Myocyte (in vitro differentiated cells): ENCODE measurements around the gene XXYLT1. TPM values are rescaled to one million over a fixed set of nuclear protein-coding genes. Genes with fewer than 3 reads are reported as not detected.

Experiments
- DNase-seq: peaks from one replicate; pipeline ENCODE4 v3.0.0-alpha.2; 2012; ENCODE audit warnings: low read depth
- total RNA-seq: library from RNA; depleted of rRNA; stranded (reverse); fragments of >200 nt; gene quantifications from 2 replicates; pipeline ENCODE4 v1.2.3, GENCODE V29; 2014

XXYLT1 gene
- total RNA-seq, 1 donor from 2014 or later: 14.5 TPM

DNA sequence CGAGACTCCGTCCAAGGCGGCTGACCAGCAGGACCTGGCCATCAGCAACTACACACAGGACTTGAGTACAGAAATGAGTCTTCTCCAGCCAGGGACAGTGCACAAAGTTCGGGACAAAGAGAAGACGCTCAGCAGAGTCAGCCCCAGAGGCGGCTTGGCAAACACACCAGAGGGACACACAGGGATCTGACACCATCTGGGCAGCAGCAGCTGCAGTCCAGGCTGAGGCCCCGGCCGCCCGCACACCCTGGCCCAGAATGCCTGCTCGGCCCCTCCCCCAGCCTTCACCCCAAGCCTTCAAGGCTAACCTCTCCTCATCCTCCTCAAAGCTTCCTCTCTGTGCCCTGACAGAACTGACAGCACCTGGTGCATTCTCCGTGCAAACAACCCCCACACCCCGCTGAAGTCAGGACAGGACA is 61.1 kb downstream of the XXYLT1 start:
- DNase-seq: peak; percentile 97

DNA sequence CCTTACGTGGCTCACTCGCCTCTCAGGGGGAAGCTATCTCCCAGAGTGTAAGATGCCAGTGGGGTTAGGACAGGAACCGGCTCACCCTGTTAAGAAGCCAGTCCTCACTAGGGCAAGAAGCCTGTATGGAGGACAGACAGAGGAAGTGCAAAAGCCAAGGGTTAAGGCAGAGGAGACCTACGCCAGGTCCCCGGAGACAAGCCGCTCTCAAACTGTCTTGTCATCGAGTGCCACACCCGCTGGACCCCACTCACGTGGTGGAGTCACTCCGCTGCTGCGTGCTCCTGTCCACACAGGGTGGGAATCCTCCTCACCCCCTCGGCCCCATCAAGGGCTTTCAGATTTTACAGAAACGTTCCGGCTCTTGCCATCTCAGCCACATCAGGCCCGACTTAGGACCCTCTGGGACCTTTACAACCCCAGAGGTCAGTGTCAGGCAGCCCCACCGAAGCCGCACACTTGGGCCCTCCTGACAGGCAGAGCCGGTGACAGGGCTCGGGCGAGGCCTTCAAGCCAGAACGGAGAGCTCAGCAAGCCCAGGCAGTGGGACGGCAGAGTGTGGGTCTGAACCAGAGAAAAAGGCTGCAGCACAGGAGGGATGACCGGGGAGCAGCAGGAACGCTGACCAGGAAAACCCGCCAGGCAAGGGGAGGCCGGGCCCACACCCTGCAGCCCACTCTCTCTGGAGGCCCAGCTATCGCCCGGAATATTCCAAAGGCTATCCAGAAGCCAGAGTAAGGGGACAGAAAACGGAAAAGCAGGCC is 61.7 kb downstream of the XXYLT1 start:
- no peak for DNase-seq

DNA sequence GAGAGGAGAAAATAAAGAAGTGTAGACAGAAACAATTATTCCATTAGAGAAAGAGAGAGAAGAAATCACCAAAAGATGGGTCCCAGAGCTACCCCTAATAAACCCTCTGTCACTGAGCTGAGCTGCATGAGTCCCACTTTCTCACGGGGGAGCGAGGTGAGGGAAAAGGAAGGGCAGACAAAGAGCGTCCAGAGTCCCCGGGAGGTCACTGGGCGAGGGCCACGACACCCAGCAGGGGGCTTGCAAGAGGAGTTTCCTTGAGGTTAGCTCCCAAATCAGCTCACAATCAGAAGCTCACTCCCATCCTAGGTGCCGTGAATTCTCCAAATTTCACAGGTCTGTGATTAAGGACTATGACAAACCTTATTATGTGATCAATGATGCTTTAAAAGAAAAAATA is 62.3 kb downstream of the XXYLT1 start:
- DNase-seq: no peak

DNA sequence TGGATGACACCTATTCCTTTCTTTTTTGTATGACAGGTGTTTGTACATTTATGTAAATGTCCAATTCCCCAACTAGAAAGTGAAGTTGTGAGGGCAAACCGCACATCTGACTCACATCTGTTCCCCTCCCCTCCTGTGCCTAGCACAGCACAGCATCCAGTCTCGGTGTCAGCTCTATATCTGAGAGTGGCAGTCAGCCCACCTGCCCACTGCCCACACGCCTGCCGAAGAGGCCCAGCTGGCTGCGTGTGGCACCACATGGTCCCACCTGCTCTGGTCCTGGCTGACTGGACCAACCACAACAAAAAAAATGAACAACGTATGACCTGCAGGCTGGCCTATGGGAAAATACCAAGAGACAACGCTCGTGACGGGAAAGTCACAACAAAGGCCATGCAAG is 62.8 kb downstream of the XXYLT1 start:
- peak; percentile 65 for DNase-seq

DNA sequence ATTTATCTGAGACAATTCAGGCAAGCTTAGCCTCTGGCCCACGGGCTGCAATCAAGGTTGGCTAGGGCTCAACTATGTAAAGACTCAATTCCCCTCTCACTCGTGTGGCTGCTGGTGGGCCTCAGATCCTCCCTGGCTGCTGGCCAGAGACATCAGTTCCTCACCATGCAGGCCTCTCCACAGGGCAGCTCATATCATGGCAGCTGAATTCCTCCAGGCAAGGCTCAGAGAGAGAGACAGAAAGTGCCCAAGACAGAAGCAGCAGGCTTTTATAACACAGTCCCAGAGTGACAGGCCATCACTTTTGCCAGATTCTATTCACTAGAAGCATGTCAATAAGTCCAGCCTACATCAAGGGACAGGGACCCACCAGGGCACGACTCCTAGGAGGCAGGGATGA is 63.2 kb downstream of the XXYLT1 start:
- no peak for DNase-seq

DNA sequence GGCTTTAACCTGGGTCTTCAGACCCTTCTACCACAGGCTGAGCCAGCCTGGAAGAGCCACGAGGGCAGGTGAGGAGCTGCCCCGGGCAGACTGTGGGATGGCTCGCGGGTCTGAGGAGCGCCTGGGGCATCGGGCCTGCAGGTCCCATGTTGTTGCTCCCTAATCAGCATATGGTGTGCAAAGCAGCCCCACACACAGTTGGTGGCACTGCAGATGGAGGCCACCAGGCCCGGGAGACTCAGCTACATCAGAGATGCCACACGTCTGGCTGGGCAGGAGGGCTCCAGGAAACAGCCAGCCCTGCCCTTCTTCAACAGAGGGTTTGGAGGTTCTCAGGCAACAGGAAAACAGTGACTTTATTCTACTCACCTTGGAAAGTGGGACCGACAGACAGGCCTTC is 63.9 kb downstream of the XXYLT1 start:
- no peak for DNase-seq

DNA sequence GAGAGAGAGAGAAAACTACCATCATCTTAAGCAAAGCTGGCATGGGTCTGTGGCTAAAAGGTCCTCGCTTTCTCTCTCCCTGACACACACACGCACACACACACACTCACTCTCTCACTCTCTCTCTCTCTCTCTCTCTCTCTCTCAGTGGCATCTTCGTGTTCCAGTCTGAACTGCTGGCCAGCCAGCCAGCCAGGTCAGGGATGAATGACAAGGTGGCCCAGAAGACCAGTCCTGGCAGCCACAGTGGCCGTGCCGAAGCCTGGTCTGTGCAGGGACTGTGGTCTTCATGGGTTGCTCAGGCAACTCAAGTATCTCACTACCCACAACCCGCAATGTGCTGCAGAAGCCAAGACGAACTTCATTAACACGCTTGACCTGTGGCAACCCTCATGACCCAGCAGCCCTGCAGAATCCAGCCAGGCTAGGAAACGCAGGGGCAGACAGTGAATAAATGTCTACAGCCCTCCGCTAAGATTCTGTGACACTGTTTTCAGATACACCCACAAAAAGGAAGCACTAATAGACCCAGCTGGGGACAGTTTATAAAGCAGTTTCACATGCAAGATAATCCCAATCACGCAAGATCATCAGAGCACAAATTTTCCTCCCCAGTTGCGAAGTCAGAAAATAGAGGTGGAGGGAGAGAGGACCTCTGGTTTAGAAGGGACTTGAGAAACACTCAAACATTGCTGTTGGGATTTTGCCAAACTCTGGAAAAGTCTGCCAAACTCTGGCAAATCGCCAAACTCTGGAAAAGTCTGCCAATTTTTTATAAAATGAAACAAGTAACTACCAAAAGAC is 66.4 kb downstream of the XXYLT1 start:
- DNase-seq: peak; percentile 66

DNA sequence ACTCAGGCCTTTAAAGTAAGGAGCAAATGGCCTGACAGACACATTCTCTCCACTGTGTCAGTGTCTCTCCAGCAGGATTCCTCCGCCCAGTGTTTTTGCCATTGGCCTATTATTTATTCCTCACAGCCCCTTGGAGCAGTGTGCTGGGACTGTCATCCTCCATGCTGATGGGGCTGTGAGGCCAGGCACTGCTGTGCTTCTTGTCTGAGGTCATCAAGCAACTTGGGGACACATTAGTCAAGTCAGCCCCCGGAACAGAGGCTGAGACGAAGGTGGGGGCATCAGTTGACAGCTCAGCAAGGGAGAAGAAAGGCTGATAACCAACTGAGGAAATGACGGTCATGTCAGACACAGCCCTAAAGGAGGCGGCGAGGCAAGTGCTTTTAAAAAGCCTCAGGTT is 67.4 kb downstream of the XXYLT1 start:
- DNase-seq: no peak

DNA sequence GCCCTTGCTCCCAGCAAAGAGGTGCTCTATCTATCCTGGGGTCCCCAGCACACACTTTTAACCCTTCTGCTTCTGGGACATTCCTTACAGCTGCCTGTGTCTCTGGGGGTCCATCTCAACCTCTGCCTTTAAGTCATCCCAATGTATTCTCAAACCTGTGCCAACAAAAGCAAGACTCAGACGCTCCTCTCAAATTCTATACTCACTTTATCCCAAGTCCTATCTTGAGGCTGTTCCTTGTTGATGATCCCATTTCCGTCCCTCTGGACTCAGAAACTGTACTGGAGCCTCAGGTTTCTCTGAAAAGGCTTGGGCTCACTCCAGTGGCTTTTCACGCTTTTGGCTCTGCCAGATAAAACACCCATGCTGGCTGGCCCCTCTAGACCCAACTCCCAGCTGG is 69.7 kb downstream of the XXYLT1 start:
- DNase-seq: no peak

DNA sequence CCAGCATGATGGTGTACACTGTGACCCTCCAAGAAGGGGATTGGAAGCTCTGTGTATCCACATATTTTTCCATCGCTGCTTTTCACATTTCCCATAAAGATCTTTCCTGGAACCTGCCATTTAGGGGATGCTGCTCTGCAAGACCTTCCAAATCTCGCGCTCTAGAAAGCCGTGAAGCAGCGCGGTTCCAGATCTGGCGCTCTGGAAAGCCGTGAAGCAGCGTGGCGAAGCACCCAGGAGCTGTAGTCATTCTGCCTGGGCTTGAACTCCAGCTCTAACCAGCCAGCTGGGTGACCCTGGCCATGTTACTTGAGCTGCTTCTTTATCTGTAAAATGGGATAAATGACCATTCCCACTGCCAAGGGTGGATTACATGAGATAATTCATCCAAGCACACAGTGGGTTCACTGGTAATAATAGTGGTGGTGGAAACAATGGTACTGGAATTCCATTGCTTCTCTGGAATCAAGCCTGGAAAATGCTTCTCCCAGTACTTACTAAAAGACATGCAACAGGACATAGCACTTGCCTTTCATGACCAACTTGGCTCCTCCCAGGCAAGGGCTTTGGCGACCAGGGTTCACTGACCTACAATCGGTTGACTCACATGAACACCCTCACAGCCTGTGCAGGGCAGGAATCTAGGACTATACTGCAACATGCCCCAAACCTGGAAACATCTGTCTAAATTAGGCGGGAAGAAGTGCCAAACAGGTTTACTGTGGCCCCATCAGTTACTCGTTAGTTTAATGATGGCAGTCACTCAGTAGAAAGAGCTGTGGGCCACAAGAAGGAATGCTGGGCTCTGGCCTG is 70.7 kb downstream of the XXYLT1 start:
- DNase-seq: no peak

DNA sequence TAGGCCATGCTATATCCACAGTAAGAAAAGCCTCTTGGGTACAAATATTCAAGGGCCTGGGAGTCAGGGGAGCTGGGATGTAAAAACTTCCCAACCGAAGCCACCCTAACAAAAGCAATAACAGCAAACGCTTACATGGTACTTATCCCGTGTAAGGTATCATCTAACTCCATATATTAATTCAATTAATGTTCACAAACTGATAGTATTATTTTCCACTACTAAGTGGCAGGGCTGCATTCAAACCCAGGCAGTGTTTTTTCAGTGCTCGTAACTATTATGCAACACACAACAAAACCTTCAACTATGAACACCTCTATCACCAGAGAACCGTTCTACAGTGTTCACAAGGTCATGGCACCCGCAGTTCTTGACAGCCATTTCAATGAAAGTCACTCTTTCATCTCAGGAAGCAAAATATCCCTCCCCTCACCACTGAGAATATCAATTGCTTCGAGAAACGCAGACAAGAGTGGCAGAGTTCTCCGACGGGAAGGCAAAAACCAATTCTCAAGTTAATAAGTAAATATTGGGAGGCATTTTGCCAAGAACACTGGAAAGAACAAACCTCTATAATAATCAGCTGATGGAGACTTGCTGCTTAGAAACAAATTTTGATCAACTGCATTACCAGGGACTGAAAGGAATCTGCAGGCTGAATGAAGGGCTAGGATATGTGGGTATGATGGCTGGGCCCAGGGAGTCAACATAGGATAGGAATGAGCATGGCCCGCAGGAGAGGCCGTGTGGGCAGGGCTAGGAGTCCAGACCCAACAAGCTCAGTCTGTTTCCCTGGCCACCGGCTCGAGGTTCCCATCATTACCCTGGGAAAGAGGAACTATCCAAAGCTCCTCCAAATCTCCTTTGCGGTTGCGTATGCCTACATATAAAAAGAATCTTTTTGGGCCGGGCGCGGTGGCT is 72.3 kb downstream of the XXYLT1 start:
- DNase-seq: no peak

DNA sequence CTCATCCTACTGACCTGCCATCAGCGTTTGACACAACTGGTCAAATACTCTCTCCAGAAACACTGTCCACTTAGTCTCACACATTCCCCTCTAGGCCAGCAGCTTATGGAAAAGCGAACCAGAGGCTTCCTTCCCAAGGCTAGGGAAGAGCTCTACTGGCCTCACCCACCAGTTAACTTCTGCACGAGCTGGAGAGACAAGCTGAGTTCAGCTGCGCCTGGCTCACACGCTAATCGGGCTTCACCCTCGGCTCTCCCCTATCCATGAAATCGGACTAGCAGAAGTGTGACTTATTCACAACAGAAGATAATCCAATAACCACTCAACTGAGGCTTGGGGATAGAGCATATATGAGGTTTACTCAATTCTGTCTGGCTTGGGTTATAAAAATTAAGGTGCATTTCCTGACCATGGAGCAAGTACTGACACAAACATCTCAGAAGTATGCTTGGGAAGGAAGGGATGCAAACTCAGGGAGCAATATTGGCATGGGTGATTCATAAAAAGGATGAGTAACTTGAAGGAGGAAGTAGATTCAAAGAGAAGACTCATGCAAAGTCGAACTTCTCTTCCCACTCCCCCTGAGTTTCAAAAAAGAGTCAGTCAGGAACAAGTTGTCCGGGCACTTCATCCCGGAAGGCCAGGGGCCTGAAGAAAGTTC is 73.1 kb downstream of the XXYLT1 start:
- DNase-seq: no peak

DNA sequence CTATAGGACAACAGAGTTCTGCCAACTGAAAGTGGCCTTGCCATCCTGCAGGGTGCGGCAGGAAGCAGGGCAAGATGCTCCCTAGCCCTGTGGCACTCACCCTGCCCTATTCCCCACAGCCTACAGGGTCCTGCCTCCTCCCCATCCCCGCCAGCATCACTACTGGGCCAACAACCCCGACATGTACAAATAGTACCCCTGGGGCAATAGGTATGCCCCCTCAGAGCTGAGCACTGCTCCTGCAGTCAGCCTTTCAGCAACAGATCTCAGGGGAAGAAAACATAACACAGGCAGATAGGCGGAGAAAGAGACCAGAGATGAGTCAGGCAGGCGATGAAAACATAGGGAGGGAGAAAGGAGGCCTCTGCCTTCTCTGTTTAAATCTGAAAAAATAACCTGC is 74.7 kb downstream of the XXYLT1 start:
- DNase-seq: no peak

DNA sequence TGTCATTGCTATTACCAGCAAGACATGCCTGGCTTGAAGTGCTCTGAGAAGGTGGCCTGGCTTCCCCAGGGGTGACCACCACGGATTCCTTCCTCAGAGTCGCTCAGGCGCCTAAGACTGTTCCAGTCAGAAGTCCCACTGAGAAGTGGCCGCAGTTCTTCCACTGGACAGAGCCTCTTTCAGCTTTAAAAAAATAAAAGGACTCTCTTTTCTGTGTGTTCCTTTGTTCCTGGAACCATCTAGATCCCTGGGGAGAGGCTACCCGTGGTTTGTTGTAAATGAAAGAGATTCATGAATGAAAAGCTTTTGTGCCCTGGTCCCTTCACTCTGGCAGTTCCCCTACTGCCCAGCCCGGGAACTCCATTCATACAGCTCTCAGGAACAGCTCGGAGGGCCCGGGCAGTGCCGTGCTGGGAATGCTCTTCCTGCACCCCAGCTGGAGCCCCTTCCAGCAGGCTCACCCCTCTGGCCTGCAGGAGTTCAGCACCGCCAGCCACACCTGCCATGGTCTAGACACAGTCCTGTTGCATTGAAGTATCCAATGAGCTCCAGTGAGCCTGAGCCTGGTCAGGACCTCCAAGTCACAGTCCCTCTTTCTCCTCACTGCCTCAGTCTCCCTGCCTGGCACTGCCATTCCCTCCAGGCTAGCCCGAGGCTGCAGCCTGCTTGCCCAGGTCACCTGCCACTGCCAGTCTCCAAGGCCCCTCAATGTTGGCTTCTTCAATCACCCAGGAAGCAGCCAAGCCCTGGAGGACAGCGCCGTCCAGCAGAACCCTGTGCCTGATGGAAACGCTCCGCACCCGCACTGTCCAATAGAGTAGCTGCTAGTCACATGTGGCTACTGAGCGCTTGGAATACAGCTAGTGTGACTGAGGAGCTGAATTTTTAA is 75.4 kb downstream of the XXYLT1 start:
- no peak for DNase-seq

DNA sequence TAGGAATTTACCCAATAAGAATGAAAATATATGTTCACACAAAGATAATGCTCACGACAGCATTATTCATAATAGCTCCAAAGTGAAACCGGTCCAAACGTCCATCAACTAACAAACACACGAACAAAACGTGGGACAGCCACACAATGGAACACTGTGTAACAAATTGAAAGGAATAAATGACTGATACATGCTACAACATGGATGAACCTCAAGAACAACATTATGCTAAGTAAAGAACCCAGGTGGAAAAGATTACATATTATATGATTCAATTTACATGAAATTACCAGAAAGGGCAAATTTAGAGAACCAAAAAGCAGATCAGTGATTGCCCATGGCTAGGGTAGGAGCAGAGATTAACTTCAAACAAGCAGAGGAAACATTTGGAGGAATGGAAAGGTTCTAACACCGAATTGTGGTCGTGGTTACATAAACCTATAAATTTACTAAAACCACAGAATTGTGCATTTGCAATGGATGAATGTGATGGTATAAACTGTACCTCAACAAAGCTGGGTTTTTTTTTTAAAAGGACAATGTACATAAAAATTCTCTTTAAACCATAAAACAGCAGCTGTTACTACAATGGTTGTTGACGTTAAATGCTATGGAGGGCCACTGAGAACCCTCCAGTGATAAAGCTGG is 76.3 kb downstream of the XXYLT1 start:
- no peak for DNase-seq

DNA sequence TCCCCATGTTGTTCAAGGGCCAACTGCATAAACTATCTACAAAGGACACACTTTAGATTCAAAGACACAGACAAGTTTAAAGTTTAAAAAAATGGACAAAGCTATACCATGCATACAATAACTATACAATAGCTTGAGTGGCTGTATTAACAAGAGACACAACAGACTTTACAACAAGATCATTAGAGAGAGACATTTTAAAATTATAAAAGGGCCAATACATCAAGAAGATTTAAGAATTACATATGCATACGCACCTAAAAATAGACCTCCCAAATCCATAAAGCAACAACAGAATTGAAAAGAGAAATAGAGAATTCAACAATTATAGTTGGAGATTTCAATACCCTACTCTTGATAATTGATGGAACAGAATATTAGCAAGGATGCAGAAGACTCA is 79.4 kb downstream of the XXYLT1 start:
- no peak for DNase-seq

DNA sequence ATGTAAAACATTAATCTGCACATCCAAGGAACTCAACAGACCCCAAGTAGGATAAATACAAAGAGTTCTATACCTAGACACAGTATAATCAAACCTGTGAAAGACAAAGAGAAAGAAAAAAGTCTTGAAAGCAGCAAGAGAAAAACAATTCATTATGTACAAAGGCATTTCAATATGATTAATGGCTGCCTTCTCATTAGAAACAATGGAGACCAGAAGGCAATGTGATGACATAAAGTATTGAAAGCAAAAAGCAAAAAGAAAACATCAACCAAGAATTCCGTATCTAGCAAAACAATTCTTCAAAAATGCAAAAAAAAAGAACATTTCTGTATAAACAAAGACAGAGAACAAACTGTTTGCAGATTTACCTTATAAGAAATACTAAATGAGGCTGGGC is 81.1 kb downstream of the XXYLT1 start:
- no peak for DNase-seq

DNA sequence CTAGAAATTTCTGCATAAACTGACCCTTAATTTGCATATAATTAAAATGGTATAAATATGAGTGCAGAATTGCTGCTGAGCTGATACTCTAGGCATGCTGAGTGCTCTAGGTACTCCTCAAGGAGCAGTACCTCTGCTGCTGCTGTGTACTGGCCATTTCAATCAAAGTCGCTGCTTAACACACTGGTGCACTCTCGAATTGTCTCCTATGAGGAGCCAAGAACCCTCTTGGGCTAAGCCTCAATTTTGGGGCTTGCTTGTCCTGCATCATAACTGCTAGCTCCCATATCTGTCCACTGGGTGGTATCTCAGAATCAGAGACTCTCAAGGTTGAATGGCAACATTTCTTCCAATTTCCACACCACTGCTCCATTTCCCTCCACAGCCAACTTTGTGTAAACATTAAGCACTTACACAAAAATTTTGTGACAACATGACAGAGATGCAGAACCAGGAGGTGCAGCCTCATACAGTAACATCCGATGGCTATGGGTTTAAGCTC is 82.5 kb downstream of the XXYLT1 start:
- no peak for DNase-seq
